GM19193 (cell line): ENCODE measurements around the gene MFSD2A.

Source experiments
- POLR2A ChIP-seq: IDR thresholded peaks from 4 replicates; pipeline ENCODE4 v1.6.1; 2011; ENCODE audit not compliant: insufficient read depth, insufficient read length; ENCODE audit errors: extremely low read depth

MFSD2A gene

GRCh38 chr1:39954870-39955546 lies at the start of gene MFSD2A:
Gene MFSD2A, plus strand, starts transcription at chr1:39955145. Its CDS starts 148 bp downstream, at chr1:39955293.
- TF ChIP-seq POLR2A, result peak; percentile 90

- TF ChIP-seq POLR2A, result no peak
Measured at GRCh38 chr1:39905172-39905571, 49.8 kb upstream of the MFSD2A start.

GRCh38 chr1:39907528-39908453 lies 47.2 kb upstream of the MFSD2A start:
- no peak for TF ChIP-seq POLR2A

GRCh38 chr1:39908534-39908933 lies 46.4 kb upstream of the MFSD2A start:
- no peak for TF ChIP-seq POLR2A

- TF ChIP-seq POLR2A, result no peak
Measured at GRCh38 chr1:39910263-39910662, 44.7 kb upstream of the MFSD2A start.

- TF ChIP-seq POLR2A, result no peak
Measured at GRCh38 chr1:39915499-39916129, 39.3 kb upstream of the MFSD2A start.

- no peak for TF ChIP-seq POLR2A
Measured at GRCh38 chr1:39917825-39918224, 37.1 kb upstream of the MFSD2A start.

- no peak for TF ChIP-seq POLR2A
Measured at GRCh38 chr1:39919545-39919944, 35.4 kb upstream of the MFSD2A start.

- TF ChIP-seq POLR2A, result no peak
Measured at GRCh38 chr1:39922251-39922688, 32.7 kb upstream of the MFSD2A start.

GRCh38 chr1:39925721-39926342 lies 29.1 kb upstream of the MFSD2A start:
- no peak for TF ChIP-seq POLR2A

- TF ChIP-seq POLR2A, result no peak
Measured at GRCh38 chr1:39926343-39926793, 28.6 kb upstream of the MFSD2A start.

- no peak for TF ChIP-seq POLR2A
Measured at GRCh38 chr1:39926820-39927219, 28.1 kb upstream of the MFSD2A start.

GRCh38 chr1:39927538-39927937 lies 27.4 kb upstream of the MFSD2A start:
- TF ChIP-seq POLR2A, result no peak

GRCh38 chr1:39928809-39929587 lies 25.9 kb upstream of the MFSD2A start:
- TF ChIP-seq POLR2A, result no peak

- TF ChIP-seq POLR2A, result no peak
Measured at GRCh38 chr1:39933956-39934941, 20.7 kb upstream of the MFSD2A start.
